Activated CD4-positive, alpha-beta T cell treated with anti-CD3 and anti-CD28 coated beads for 4 hours (primary cell): Measurements from ENCODE around the gene NKX2-2.
A peak's percentile ranks its signal among the peaks of the same experiment; 100 is the strongest.

Experiments
- DNase-seq, 2 donors: peaks; one replicate each; pipeline ENCODE4 v3.0.0-alpha.2; 2020

NKX2-2 gene

DNA sequence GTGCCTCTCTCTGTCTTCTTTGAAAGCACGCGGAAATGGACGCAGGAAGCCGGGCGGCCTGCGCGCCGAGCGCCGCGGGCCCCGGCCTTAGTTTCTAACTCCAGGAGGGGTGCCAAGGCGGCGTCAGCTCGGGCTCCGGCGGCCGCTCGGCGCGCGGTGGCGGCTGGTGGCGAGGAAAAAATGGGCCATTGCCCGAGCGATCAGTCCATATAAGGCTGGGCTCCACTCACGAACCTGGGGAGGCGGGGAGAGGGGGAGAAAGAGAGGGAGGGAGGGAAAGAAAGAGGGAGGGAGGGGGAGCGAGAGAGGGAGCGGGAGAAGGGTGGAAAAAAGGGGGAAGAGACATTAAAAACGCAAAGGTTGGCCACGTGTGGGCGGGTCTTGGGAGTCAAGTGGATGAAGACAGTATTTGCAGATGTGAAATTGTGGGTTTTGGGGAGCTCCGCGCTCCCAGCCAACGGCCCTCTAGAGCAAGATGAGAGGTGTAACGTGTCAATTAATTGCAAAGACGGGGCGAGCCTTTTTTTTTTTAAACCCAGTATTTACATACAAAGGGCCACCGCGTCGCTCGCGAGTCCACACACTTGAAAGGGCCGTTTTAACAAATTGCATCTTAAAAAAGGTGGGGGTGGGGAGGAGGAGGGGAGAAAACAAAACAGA is at the start of gene NKX2-2:
TSS of gene NKX2-2 (minus strand) at position 184 of the 660 bp plus-strand sequence. CDS start 395 bp downstream, outside the sequence.
- DNase-seq: no peak

DNA sequence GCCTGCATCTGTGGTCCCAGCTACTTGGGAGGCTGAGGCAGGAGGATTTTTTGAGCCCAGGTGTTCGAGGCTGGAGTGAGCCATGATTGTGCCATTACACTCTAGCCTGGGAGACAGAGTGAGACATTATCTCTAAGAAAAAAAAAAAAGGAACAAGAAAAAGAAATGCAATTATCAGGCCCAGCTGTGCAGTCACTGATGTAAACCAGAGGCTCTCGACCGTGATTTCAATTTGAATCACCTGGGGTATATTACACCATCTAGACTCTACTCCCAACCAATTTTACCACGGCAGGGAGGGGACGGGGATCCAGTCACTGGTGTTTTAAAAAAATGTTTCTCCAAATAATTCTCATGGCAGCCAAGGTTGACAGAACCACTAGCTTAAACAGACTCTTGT is 48.8 kb upstream of the NKX2-2 start:
- DNase-seq: no peak

DNA sequence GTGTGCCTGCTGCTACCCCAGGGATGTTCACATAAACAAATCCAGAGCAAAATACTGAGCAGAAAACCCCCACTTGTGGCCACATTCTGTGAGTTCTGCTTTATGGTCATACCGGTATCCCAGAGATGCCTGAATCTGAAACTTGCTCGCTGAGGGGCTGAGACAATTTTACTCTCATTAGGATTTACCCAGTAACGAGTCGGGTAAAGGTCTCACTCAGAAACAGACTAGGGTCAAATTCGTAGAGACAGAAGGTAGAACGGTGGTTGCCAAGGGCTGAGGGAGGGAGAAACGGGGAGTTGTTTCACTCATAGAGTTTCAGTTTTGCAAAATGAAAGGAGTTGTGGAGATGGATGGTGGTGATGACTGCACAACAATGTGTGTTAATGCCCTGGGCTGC is 45.4 kb upstream of the NKX2-2 start:
- no peak for DNase-seq

DNA sequence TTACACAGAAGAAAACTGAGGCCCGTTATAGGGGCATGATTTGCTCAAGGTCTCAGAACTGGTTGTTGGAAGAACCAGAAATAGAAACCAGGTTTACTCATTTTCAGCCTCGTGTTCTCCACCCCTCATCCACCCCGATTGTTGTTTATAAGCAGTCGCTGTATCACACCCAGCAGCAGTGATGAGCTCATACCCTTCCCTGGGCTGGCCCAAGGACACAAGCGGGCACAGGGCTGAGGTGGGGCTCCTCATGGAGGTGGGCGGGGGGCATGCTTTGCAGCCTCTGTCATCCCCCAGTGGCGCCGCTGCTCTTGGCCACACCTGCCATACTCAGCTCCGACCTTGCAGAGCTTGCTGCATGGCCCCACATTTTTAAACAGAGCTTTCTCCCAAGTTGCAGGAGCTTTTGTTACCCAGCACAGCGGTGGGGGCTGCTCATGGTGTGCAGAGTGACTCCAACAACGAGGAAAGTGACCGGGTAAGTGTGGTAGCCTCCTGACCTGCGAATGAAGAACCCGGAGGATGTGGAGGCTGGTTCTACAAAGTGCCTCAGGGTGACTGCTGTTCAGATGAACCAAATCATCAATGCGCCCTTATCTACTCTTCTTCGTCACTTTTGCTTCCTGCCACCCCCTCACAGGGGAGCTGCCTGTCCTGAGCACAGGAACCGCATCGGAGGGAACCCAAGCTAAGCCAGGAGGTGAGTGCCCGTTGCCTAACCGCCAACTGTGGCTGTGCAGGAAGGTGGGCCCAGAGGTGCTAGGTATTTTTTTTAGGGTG is 43.6 kb upstream of the NKX2-2 start:
- DNase-seq: peak in 1 of 2 donors; percentile 24

DNA sequence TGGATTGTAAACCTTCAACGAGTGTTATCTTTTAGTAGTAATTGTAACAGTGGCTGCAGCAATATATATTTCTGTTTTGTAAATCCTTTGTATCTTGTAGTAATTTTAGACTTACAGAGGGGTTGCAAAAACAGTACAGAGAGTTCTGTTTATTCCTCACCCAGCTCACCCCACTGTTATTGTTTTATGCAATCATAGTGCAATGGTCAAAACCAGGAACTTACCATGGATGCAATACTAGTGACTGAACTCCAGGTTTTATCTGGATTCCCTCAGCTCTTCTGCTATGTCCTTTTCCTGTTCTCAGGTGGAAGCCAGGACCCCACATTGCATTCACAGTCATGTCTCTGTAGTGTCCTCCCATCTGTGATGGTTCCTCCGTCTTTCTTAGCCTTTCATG is 42.5 kb upstream of the NKX2-2 start:
- no peak for DNase-seq

DNA sequence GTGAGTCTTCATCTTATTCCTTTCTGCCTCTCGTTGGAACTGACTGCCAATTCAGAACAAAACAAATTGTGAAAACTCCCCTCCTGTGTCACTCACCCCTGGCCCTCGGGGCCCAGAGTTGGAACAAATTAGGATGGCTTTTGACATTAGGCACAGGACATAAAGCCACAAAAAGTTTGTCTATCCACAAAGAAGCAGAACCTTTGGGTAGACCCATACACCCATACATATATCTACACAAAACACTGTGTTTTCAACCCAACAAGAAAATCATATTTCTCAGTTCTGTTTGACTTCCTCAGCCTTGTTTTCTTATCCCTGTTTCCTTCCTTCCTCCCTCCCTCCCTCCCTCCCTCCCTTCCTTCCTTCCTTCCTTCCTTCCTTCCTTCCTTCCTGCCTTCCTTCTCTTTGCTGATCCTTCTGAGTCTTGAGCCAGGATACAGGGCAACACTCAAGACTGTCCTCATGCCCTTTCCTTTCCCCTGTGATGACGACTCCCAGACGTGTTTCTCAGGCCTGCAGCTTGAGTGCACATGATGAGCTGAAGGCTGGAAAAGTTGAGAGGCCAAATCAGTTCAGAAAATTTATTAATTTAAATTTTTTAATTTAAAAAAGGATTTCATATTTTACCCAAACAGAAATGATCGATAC is 41.7 kb upstream of the NKX2-2 start:
- DNase-seq: no peak

DNA sequence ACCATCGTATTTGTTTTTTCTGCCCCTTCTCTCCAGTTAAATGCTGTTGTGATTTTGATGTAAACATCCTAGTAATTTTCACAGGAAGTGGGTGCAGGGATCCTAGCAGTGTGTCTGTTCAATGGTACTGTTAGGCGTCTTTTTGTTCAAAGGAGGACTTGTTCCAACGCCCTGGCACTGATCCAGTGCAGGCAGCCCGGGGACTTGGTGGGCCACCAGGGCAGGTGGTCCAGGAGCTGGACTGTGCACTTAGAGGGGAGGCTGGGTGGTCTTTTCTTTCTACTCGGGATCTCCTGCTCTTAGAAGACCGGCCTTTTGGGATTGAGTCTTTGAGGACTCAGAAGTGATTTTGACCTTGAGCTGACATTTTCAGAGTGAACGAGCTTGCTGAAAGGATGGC is 41.1 kb upstream of the NKX2-2 start:
- no peak for DNase-seq

DNA sequence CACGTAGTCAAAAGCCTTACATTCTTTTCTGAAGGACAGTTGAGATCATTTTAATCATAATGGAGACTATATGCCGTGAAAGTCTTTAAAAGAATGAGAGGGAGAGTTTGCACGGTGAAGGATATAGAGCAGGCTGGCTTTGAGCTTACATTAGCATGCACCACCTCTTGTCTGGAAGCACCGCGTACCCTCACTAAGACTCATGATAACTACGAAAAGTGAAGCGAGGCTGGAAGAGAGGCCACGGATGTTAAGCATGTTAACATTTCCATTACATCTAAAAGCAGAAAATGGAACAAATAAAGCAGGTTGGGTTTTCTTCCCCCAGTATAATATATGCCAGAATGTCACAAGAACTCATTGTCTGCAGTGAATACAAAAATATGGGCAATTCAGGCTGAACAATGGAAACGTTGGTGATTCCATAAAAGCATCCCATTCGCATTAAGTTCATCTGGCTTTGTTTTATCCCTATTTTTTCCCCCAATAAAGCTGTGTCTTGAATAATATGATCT is 40.6 kb upstream of the NKX2-2 start:
- DNase-seq: no peak

DNA sequence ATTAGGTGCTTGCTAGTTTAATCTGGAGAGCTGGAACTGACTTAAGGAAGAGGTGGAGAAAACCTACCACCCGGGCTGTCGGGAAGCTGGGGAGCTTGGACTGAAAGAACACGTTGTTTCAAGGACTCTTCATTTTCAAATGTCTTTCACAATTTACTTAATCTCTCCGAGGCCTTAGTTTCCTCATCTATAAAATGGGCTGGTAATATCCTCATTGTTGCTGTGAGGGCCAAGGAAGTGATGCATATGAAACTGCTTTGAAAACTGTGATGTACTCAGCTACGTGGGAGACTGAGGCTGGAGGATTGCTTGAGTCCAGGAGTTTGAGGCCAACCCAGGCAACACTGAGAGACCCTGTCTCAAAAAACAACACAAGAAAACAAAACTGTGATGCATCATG is 36.7 kb upstream of the NKX2-2 start:
- DNase-seq: no peak

DNA sequence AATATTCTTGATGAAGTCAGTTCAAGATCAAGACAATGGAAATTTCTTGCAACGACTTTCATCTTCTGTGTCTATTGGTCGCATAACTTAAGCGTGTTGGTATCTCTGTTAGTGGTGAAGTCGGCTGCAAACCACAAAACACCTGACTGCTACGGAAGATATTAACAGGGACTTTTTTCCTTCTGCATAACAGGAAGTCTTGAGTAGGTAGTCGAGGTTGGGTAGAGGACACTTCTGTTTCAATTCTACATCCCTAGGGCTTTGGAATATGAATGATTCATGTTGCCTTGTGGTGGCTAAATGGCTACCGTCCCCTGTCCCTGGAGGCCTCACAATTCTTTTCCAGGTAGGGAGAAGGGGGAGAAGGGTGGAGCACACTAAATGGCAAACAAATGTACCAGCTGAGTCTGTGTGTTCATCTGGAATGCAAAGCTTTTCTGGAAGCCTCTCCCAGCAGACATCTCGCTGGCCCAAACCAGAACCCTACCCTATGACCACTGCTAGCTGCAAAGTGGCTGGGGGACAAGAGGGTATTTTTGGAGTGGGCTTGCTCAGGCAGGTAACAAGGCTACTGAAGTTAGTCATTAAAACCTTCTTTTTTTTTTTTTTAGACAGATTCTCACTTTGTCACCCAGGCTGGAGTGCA is 34.6 kb upstream of the NKX2-2 start:
- DNase-seq: peak; percentile 41 to 48

DNA sequence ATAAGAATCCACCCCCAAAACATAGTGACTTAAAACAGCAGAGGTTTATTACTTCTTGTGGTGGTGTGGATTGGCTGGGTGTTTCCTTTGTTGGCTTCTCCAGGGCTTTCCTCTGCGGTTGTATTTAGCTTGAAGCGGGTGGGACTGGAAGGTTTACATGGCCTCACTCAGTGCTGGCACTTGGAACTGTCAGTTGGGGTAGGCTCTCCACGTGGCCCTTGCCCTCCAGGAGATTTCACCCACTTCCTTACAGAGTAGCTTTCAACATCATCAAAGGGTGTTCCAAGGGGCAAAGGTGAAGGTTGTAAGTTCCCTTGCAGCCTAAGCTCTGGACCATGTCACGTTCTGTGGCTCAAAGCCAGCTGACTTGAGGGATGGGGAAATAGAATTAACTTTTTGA is 32.5 kb upstream of the NKX2-2 start:
- no peak for DNase-seq

DNA sequence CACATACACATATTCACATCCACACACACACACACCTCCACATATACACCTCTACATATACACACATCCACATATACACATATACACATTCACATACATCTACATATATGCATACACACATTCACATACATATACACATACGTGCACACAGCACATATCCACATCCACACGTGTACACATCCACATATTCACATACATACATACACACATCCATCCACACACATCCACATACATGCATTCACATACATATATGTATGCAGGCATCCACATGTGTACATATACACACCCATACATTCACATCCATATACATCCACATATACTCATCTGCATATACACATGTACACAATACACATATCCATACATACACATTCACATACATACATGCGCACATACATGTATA is 25.6 kb upstream of the NKX2-2 start:
- DNase-seq: no peak

DNA sequence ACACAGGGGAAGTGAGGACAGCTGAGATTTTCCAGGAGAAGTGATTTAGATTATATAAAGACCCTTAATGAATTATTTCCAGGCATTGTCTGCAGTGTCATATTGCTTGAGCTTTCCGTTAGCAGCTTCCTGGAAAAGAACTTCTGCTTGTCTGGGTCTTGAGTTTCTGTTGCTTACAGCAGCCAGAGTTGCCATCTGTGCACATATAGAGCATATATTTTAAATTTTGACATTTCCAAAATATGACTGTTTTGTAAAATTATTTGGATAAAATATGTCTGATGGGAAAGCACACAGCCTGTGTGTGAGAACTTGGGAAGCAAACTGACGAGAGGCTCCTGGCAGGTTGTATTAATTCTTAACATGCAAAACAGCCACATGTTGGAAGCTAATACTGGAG is 21.0 kb upstream of the NKX2-2 start:
- no peak for DNase-seq

DNA sequence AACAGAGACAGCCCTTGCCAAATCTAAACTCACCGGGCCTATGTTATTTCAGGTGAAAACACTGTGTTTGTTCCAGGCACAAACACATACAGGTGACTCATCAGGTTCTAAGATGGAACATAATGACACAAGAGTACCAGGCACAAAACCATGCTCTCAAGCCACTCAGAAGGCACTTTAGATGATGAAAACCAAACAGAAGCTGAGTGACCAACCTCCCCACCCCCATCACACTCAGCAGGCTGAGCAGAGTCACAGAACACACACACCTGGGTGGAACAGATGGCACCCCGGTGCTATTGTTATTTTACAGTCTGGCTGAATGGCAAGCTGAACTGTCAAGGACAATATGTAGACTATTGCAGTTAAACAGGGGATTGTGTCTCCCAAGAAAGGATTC is 20.6 kb upstream of the NKX2-2 start:
- DNase-seq: no peak

DNA sequence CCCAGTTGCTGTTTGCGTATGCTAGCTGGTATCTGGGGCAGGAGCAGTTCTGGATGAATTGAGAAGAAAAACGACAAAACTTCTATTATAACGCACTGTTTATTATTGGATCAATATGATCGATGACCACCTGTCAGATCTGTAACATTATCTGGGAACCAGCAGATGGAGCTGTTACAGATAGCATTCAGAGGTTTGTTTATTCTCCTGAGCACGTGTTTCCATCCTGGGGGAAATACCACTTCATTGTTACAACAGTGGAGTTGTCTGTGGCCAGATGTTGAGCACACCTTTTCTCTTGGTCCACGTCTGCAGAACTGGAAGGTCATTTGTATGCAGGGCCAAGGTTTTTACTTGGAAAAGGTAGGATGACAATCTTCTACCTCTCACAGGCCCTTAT is 16.0 kb upstream of the NKX2-2 start:
- DNase-seq: no peak

DNA sequence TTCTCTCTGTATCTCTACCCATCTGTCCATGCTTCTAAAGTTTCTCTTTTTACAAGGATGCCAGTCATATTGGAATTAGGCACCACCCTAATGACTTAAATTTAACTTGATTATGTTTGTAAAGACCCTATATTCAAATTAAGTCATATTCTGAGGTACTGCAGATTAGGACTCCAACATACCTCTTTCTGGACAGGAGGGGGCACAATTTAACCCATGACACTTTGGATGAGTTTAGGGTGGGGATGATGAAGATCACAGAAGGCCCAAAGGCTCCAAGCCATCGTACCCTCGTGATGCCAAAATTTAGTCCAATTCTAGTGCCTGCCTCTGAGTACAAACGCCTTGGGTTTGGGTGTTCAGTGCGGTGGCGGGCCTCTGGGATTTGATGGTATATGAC is 15.0 kb upstream of the NKX2-2 start:
- DNase-seq: no peak

DNA sequence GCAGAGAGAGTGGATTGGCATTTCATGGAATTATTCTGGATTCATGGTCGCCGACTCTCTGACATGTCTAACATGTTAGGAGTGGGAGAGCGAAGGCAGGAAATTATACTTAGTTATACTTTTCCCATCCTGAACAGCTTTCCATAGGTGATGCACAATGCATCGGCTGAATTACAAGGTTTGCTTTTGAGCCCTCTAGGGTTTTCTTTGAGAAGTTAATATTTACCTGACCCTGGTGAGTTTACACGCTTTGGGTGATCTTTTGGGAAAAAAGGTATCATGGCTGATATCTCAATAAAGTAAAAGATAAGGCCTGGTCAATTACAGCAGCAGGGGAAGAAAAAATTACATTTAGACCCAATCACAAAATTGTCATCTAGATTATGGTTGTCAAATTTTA is 14.0 kb upstream of the NKX2-2 start:
- DNase-seq: no peak

DNA sequence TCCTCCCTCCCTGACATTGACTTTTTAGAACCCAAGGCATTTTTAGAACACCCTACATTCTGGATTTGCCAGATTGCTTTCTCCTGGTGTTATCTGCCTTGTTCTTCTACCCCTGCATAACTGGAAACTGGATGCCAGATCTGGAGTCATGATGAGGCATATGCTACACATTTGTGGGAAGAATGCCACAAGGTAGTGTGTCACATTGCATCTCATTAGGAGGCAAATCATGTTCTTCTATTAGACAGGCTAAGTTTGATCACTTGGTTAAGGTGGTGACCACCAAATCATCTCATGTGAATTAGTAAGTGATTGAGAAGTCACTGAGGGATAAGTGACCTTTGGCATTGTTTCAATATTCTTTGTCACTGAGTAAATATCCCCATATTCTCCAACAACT is 12.9 kb upstream of the NKX2-2 start:
- DNase-seq: no peak

DNA sequence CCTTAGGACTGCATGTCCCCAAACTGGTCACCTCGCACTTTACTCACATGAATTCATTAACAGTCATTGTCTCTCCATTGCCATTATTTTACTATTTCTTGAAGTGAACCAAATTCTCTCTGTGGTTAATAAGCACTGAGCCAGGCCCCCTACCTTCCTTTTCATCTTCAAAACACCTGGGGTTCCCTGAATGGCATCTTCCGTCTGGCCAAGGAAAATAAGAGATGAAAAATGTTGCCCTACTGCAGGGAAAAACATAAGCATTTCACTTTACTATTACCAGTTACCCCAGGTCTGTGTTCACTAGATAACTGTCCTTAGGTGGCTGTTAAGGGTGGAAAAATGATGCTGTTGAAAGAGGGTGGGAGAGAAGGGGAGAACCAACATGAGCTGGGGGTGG is 10.0 kb upstream of the NKX2-2 start:
- DNase-seq: no peak

DNA sequence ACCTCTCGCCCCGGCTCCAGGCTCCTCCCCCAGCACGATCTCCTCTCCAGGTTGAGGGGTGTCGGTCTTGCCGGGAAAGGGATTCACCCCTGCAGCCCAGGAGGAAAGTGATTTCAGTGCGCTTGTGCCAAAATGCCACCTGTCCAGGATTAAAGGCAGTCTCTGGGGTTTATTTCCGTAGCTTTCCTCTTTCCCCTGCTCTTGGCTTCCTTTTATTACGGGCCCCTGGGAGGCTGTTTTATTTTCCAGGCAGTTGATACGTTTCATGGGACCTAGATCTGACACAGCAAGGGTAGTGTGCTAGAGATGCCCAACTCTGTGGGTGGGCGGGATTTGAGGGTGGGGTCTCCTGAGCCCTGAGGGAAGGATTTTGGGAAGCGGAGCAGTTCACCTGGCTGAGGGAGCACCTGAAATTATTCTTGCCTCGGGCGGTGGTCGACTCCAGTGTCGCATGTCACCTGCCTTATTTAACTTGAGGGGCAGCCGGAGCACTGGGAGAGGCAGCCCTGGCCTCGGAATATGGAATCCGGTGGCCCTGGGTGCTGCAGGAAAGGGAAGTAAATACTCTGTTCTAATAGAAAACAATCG is 9.5 kb upstream of the NKX2-2 start:
- DNase-seq: no peak

DNA sequence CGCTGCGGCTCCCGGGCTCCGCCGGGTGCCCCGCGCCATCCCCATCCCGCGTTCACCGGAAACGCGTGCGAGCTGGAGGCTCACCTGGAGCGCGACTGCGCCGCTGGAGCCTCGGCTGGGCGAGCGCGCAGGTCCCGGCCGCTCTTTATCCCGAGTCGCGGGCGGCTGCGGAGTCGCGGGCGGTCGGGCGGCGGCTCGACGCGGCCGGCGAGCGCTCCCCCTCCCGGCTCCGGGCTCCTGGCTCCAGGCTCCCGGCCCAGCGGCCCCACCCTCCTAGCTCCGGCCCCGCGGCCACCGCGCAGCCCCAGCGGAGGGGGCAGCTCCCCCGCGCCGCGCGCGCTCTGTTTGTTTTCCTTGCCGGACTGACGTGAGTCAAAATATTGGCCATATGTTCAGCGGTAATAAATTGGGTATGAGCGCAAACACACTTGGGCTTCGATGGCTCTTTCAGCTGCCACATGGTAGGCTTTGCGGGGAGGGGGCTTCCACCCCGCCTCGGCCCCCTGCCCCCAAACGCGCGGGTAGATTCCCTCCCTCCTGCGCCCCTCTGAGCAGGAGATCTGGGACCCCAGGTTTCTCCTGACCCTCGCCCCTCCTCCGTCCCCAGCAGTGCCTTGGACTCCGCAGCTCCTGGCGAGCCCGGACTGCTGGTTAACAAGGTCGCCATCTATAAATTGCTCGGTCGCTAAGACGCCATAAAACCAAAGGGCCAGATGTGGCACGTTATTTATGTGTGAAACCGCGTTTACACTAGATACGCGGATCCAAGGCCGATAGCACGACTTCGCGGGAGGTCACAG is 8.8 kb upstream of the NKX2-2 start:
- DNase-seq: no peak
